AG09319 (cell line): ENCODE data around the gene LRRK1.

Source experiments
- DNase-seq: peaks from one replicate; pipeline ENCODE4 v3.0.0-alpha.2; 2010; ENCODE audit warnings: low read depth; ENCODE audit errors: extremely low read depth
- CTCF ChIP-seq: IDR thresholded peaks from 2 replicates; pipeline ENCODE4 v1.5.1; 2011; ENCODE audit warnings: low read depth, mild to moderate bottlenecking, inconsistent platforms, low read length, moderate library complexity

The LRRK1 gene

GRCh38 chr15:100948430-100948762 lies 29.2 kb downstream of the LRRK1 start:
- TF ChIP-seq CTCF: no peak
- no peak for DNase-seq

GRCh38 chr15:100949691-100950090 lies 30.5 kb downstream of the LRRK1 start:
- TF ChIP-seq CTCF: no peak
- DNase-seq: no peak

DNA sequence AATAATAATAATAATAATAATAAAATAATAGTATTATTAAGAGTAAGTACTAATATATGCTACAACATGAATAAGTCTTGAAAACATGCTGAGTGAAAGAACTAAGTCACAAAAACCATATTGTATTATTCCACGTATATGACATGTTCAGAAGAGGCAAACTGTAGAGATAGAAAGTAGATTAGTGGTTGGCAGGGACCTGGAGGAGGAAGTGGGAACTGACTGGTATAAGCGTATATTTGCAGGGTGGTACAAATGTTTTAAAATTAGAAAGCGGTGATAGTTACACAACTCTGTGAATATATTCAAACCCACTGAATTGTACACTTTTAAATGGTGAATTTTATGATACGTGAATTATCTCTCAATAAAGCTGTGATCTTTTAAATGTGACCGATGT lies 32.8 kb downstream of the LRRK1 start:
- no peak for DNase-seq
- TF ChIP-seq CTCF: no peak

GRCh38 chr15:100952566-100952965 lies 33.4 kb downstream of the LRRK1 start:
- no peak for DNase-seq
- TF ChIP-seq CTCF: no peak

GRCh38 chr15:100958326-100959065 lies 39.3 kb downstream of the LRRK1 start:
- TF ChIP-seq CTCF: no peak
- DNase-seq: no peak

- no peak for DNase-seq
- TF ChIP-seq CTCF: no peak
These were observed 40.2 kb downstream of the LRRK1 start for GRCh38 chr15:100959066-100960050.

DNA sequence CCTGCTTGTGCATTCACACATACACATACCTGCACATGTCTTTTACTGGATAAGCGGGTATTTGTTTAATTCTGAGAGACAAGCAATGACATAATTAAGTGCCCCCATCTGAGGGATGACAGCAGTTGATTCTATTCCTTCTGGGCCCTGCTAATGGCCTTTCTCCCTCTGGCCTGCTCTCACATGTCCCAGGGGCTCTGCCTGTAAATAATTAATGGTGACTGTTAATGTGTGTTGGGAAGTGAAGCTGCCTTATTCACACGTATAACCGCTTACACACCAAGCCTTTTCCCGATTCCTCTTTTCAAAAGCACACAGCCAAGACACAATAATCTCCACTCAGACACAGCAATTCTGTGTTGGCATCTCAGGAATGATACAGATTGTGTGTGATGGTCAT lies 47.8 kb downstream of the LRRK1 start:
- TF ChIP-seq CTCF: no peak
- no peak for DNase-seq
